GM23248 (cell line): ENCODE measurements around the gene ERCC8.

Experiments
- EZH2 ChIP-seq: fragments of 200-600 bp; sonication (generic); IDR thresholded peaks from 2 replicates; pipeline ENCODE4 v1.6.1; 2018; ENCODE audit warnings: antibody characterized with exemption, mild to moderate bottlenecking; ENCODE audit not compliant: insufficient read depth, poor library complexity, severe bottlenecking
- EZH2phosphoT487 ChIP-seq: fragments of 200-600 bp; sonication (generic); IDR thresholded peaks from 2 replicates; pipeline ENCODE4 v1.6.1; 2018; ENCODE audit warnings: antibody characterized with exemption, moderate library complexity, mild to moderate bottlenecking, low read depth; ENCODE audit not compliant: insufficient read depth

DNA sequence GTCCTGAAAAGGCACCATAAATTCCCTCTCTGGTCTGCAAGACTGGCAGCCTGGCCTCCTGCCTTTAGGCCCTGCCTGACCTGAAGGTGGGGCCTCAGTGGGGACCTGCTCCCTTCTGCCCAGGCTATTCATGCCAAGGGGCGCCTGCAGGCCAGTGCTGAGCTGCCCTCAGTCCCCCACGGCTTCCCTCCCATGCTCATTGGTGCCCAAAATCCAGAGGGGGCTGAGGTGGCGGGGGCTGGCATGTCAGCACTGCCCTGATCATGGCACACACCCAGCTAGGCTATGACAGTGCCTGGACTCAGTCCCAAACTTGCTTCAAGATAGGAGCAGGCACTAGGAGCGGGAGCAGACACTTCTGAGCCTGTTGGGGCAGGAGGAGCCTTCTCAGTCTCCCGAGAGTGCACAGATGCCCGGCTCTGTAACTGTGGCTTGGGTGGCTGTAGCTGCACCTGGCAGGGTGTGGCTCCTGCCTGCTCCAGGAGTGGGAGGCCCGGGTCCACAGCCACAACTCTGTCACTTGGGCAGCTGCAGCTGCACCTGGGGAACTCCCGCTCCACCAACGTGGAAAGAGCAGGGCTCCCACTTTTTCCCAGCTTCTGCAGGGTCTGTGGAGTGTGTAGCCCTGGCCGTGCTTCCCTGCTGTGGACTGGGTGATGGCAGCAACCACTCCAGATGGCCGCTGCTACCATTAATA is 49.2 kb upstream of the ERCC8 start:
- TF ChIP-seq EZH2 = no peak
- TF ChIP-seq EZH2phosphoT487 = no peak
